ENCODE results near the gene ZFPM1. TPM values are rescaled to one million over a fixed set of nuclear protein-coding genes. Genes with fewer than 3 reads are reported as not detected.

The ZFPM1 gene
- polyA plus RNA-seq, 1 of the 3 experiments (the other 2 are of a cell fraction): 1.2 TPM

DNA sequence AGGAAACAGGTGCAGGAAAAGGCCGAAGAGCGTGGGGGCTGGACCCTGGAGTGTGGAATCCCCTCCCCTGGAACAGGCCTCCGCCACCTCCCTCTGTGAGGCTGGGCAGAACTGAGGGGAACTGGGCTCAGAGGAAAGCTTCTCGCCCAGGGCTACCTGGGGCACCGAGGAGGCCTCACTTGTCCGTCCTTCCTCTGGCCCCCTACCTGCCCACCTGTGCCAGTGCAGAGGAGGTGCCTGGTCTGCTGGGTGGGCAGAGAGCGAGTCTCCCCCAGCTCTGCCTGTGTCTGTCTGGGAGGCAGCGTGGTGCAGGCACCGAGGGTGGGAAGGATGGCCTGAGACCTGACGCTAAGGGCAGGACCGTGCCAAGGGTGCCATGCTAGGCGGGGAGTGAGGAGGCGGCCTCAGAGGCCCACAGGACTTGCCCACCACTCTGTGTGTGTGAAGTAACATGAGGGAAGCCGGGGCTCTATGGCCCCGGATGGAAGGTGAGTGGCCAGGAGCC lies 42.2 kb downstream of the ZFPM1 start:
- Histone ChIP-seq H3K9me3 (no peaks in the 10 kb centered on the region), H3K27ac (ENCODE audit: low read depth in 2 of 2, low read length in 1 of 2) (no peak overlapping the region), H3K4me1 (ENCODE audit: control insufficient read depth in 1 of 2, insufficient read depth in 2 of 2, low read depth in 1 of 2, low read length in 1 of 2) (no peaks in the 10 kb centered on the region; a peak in 1 of 4 replicates), H3K9me2 (no peaks in the 10 kb centered on the region), H3K4me2 (no peak overlapping the region), H2AFZ (ENCODE audit: low read depth) (no peak overlapping the region), H3K79me2 (ENCODE audit: insufficient read depth) (no peaks in the 10 kb centered on the region), H3K36me3 (replicated peaks in 1 of 2; ENCODE audit: control insufficient read depth in 1 of 2, insufficient read depth in 2 of 2, low read length in 1 of 2) (peaks cover 0 to 2% of the 10 kb centered on the region in 2 experiments), H3K9ac (no peak overlapping the region), H4K20me1 (ENCODE audit: insufficient read depth) (peaks cover 3% of the 10 kb centered on the region; the same call in 1 of the 2 replicates), H3K4me3 (ENCODE audit: low read depth in 2 of 2, low read length in 1 of 2) (no peak overlapping the region), H3K27me3 (ENCODE audit: insufficient read depth) (no peaks in the 10 kb centered on the region), H3F3A (replicated peaks; ENCODE audit: insufficient read depth) (no peaks in the 10 kb centered on the region)
- WGBS (ENCODE audit: low lambda C conversion rate): 100% methylated on average over 10 of the region's 15 CpGs
- ChIA-PET POLR2A (no interaction called here), CTCF (interaction anchor here (0.6 kb wide), 1 partner anchor 52 kb away, joined by 3 read pairs; no protein-coding TSS in a partner anchor)
- no peak for DNase-seq
- TF ChIP-seq, protein P1, sequence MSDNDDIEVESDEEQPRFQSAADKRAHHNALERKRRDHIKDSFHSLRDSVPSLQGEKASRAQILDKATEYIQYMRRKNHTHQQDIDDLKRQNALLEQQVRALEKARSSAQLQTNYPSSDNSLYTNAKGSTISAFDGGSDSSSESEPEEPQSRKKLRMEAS (IDR thresholded peaks at IDR 0.05; ENCODE audit: low read depth): no peak
- no peak for TF ChIP-seq FOSL2 (IDR thresholded peaks at IDR 0.05; ENCODE audit: borderline replicate concordance, low read depth)
- TF ChIP-seq RXRA (IDR thresholded peaks at IDR 0.05; ENCODE audit: borderline replicate concordance, low read depth): no peak
- TF ChIP-seq YY1 (IDR thresholded peaks at IDR 0.05; ENCODE audit: low read depth): no peak
- TF ChIP-seq, protein P2, sequence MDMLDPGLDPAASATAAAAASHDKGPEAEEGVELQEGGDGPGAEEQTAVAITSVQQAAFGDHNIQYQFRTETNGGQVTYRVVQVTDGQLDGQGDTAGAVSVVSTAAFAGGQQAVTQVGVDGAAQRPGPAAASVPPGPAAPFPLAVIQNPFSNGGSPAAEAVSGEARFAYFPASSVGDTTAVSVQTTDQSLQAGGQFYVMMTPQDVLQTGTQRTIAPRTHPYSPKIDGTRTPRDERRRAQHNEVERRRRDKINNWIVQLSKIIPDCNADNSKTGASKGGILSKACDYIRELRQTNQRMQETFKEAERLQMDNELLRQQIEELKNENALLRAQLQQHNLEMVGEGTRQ (IDR thresholded peaks at IDR 0.05; ENCODE audit: borderline replicate concordance, low read depth, low read length): no peak
- TF ChIP-seq, protein P3, sequence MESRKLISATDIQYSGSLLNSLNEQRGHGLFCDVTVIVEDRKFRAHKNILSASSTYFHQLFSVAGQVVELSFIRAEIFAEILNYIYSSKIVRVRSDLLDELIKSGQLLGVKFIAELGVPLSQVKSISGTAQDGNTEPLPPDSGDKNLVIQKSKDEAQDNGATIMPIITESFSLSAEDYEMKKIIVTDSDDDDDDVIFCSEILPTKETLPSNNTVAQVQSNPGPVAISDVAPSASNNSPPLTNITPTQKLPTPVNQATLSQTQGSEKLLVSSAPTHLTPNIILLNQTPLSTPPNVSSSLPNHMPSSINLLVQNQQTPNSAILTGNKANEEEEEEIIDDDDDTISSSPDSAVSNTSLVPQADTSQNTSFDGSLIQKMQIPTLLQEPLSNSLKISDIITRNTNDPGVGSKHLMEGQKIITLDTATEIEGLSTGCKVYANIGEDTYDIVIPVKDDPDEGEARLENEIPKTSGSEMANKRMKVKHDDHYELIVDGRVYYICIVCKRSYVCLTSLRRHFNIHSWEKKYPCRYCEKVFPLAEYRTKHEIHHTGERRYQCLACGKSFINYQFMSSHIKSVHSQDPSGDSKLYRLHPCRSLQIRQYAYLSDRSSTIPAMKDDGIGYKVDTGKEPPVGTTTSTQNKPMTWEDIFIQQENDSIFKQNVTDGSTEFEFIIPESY (IDR thresholded peaks at IDR 0.05; ENCODE audit: borderline replicate concordance, low read depth): no peak
- no peak for TF ChIP-seq POLR2AphosphoS5 (IDR thresholded peaks at IDR 0.05; ENCODE audit: low read depth, low read length)
- TF ChIP-seq RFX5 (IDR thresholded peaks at IDR 0.05; ENCODE audit: low read length): no peak
- no peak for TF ChIP-seq GATA2 (CRISPR knock-in tag; IDR thresholded peaks at IDR 0.05)

DNA sequence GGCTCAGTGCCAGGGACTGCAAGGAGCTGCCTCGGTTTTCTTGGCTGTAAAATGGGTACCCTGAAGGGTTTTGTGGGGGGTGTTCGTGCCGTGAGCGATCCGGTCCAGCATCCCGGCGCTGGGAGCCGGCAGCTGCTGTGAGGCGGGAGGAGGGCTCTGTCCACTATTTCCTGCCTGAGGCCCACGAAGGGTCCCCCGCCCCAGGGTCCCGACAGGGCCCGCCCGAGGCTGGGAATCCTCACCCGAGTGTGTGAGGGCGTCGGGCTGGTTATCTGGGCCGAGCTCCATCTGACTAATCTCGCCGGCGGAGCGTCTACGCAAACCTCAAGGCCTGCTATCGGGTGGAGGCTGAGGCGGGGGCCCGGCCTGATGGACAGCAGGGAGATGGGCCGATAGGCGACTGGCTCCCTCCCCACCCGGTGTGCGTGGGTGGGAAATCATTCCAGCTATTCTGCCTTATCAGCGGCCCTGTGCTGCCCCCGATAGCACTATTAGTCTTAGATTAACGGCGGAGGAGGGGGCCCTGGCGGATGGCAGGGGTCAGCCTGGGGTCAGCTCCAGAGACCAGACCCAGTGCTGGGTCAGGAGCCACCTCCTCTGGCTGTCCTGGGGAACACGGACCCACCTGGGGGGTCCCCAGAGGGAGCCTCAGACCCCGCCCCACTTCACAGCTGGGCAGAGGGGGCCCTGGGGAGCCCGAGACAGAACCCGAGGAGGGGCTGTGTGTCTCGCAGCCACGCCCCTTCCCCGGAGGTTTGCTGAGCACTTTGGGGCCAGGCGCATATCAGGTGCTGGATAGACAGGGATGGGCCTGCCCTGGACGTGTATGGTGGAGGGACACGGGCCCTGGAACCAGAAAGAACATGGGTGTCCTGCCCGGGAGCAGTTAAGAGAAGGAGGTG lies 44.7 kb downstream of the ZFPM1 start:
- POLR2A ChIA-PET: no interaction called here
- DNase-seq: no peak
- Histone ChIP-seq H3K4me3 (ENCODE audit: low read depth in 2 of 2, low read length in 1 of 2) (no peak overlapping the region), H4K20me1 (ENCODE audit: insufficient read depth) (0 out of 2 replicates have a peak, but pooled peaks cover 2% of the 10 kb centered on the region), H3K4me2 (no peak overlapping the region), H3F3A (replicated peaks; ENCODE audit: insufficient read depth) (no peaks in the 10 kb centered on the region), H3K36me3 (replicated peaks in 1 of 2; ENCODE audit: control insufficient read depth in 1 of 2, insufficient read depth in 2 of 2, low read length in 1 of 2) (no peaks in the 10 kb centered on the region), H3K27me3 (ENCODE audit: insufficient read depth) (no peaks in the 10 kb centered on the region), H3K27ac (ENCODE audit: low read depth in 2 of 2, low read length in 1 of 2) (no peak overlapping the region; a peak in 1 of 4 replicates), H3K9me3 (no peaks in the 10 kb centered on the region), H3K9ac (no peak overlapping the region), H2AFZ (ENCODE audit: low read depth) (no peak overlapping the region), H3K9me2 (no peaks in the 10 kb centered on the region), H3K79me2 (ENCODE audit: insufficient read depth) (no peaks in the 10 kb centered on the region), H3K4me1 (ENCODE audit: control insufficient read depth in 1 of 2, insufficient read depth in 2 of 2, low read depth in 1 of 2, low read length in 1 of 2) (no peaks in the 10 kb centered on the region; a peak in 1 of 4 replicates)
- TF ChIP-seq RCOR1 (IDR thresholded peaks at IDR 0.05; ENCODE audit: low read length): no peak
- no peak for TF ChIP-seq NRF1 (IDR thresholded peaks at IDR 0.05; ENCODE audit: low read depth, low read length)
- CTCF ChIA-PET: interaction anchor here (0.6 to 1.2 kb wide), 3 partner anchors 10 to 65 kb away, joined by 3 read pairs; no protein-coding TSS in a partner anchor
- 95% methylated on average over 3 of the region's 46 CpGs for WGBS (ENCODE audit: low lambda C conversion rate)

All from SK-N-SH (cell line).